HG03575 (cell line): ENCODE measurements around the gene C17orf107.
"Not testable (repeated sequence)": the region's sequence is repeated elsewhere in the genome, so short reads cannot be mapped to it uniquely, and the experiment has no call there.

Experiments used
- ATAC-seq: cut with Tn5 transposase; IDR thresholded peaks from one replicate; pipeline ENCODE4 v1.9.1; 2021; ENCODE audit not compliant: unreplicated experiment, insufficient number of reproducible peaks, low FRiP score; ENCODE audit errors: extremely low read depth

C17orf107 gene

DNA sequence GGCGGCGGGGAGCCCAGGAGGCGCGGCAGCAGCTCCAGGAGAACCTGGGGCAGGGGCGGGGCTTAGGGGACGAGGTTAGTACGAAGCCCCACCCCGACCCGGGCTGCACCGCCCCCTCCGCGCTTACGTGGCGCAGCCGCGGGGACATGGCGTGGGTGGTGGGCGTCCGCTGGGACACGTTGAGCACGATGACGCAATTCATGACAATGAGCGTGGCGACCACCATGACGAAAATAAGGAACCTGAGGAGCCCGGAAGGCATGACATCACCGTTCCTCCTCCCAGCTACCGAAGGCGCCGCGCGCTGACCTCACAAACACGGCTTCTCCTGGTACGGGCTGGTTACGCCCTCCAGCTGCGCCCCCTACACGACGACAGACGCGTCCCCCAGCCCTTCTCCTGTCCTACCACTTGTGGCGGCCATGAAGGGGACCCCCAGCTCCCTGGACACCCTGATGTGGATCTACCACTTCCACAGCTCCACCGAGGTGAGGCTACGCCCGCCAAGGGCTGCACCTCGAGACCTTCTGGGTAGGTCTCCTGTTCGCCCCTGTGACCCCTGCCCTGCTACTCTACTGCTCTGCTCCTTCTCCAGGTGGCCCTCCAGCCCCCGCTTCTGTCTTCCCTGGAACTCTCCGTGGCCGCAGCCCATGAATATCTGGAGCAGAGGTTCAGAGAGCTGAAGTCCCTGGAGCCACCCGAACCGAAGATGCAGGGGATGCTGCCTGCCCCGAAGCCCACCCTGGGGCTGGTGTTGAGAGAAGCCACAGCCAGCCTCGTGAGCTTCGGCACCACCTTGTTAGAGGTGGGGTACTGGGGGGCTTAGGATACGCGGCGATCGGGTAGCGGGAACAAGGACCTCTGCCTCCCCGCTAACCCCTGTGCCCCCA lies at the start of gene C17orf107:
Gene C17orf107, plus strand, starts transcription at position 196 of the 890 bp plus-strand sequence. Its CDS starts 227 bp downstream, at position 423.
- ATAC-seq: no peak

DNA sequence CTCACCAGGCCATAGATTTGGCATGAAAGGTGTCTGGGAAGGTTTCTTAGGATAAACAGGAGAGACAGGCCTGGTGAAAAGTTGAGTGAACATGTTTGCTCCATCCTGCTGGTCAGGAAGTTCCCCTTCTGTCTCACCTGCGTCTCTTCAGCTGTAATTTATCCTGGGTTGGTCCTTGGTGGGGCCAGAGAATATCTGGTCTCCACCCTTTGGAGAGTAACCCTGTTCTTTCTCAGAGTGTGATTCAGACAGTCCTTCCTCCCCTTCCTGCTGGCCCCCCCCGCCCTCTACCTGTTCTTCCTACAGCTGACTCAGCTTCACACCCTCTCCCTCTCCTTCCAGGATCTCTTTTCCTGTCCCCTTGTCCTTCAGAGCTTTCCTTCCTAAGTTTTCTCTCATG lies 49.1 kb upstream of the C17orf107 start:
- ATAC-seq: no peak

DNA sequence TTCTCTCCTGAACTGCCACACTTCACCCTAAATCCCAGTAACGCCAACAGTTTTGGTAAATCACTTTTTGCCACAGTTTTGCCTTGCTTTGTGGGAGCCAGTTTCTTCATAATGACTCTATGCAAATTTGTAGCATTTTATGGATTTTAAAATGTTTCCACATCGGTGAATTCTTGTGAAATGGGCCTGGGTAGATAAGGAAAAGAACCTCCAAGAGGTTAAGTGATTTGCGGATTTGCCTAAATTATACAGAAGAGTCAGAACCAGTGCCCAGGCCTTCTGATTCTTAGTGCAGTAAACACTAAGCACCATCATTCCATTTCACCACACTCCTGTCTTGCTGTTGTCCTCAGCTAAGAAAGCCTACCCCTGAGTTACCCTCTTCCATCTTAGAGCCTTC lies 48.3 kb upstream of the C17orf107 start:
- ATAC-seq: no peak

DNA sequence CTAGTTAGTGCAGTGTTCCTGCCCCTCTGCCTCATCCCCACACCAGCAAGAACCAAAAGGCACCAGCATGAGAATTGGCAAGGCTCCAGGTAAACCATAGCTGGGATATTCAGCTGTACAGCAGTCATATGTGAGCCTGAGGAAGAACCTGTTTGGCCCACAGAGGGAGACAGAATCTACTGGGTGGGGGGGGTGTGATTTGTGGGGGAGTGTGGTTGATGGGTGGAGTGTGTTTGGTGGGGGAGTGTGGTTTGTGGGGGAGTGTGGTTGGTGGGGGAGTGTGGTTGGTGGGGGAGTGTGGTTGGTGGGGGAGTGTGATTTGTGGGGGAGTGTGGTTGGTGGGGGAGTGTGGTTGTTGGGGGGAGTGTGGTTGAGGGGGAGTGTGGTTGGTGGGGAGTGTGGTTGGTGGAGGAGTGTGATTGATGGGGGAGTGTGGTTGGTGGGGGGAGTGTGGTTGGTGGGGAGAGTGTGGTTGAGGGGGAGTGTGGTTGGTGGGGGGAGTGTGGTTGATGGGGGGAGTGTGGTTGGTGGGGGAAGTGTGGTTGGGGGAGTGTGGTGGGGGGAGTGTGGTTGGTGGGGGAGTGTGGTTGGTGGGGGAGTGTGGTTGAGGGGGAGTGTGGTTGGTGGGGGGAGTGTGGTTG lies 46.6 kb upstream of the C17orf107 start:
- no peak for ATAC-seq

DNA sequence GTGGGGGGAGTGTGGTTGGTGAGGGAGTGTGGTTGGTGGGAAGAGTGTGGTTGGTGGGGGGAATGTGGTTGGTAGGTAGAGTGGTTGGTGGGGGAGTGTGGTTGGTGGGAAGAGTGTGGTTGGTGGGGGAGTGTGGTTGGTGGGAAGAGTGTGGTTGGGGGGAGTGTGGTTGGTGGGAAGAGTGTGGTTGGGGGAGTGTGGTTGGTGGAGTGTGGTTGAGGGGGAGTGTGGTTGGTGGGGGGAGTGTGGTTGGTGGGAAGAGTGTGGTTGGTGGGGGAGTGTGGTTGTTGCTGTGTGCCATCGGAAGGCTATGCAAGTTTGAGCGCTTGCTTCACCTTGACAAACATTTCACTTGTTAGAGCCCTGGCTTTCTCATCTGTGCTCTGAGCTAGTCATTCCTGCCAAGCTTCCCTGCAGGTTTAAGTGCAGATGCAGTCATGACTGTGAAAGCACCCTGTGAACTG lies 46.1 kb upstream of the C17orf107 start:
- ATAC-seq: no peak

DNA sequence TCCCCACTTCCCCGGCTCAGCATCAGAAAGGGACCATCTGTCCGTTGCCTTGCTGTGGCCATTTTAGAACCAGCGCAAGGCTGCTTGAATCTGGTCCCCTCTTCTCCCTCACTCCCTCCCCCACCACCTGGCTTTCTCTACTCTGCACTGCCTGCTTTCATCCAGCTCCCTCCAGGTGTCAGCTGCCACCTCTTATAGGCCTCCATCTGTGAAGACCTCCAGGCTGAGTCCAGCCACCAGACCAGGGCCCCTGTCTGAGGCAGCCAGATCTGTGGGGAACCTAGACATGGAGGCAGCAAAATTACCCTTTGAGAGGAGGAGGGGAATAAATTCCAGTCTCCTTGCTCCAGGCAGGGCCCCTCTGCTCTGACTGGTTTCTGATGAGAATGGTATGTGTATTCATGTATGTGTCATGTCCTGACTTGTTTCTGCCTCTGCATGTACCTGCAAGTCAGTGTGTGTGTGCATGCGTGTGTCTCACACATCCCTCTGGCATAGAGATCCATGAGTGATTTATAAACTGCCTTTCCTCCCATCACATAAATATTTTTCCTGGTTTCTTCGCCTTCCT lies 45.1 kb upstream of the C17orf107 start:
- ATAC-seq: no peak

DNA sequence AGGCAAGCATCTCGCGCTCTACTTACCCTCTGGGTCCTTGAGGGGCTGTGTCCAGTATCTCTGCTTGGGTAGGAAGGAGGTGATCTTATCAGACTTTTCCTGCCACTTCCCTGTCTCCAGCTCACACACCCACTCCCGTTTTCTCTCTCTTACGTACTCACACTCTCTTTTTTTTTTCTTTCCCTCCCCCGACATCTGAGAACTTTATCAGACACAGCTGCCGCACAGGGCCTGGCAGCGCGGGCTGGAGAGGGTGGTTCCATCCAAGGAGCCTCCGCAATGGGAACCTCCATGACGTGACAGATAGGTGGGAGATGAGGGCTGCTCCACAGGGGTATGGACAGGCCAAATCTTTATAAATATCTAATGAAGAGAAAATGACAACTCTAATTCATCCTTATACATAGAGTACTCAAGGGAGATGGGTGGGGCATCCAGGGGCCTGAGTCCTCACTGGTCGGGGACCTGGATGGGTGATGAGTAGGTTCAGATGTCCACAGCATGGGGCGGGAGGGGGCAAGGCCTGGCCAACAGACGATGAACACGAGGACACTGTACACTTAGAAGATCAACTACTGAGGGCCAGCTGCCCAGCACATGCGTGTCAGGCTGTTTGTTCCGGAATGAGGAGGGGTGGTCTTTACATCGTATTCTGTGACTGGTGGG lies 42.9 kb upstream of the C17orf107 start:
- no peak for ATAC-seq

DNA sequence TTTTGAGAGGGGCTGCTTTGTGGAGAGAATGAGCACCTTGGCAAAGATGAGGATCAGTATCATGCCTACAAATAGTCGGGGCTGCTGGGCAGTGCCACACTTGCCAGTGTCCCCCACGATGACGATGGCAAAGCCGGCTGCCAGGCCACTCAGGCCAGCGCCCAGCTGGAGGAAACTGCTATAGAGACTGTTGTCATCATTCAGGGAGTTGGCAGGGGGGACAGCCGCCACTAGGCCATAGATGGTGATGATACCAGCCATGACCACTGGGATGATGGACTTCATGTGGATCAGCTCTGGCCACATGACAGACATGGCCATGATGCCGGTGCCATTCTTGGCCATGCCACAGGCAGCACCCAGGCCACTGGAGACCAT lies 42.4 kb upstream of the C17orf107 start:
- ATAC-seq: no peak

DNA sequence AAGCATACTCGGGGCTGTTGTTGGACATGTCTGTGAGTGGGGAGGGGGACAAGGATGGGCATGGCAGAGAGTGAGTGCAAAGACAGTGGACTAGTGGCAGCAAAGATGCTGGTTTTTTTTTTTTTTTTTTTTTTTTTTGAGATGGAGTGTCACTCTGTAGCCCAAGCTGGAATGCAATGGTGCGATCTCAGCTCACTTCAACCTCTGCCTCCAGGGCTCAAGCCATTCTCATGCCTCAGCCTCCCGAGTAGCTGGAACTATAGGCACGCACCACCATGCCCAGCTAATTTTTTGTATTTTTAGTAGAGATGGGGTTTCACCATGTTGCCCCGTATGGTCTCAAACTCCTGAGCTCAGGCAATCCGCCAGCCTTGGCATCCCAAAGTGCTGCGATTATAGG lies 42.0 kb upstream of the C17orf107 start:
- not testable (repeated sequence) for ATAC-seq

DNA sequence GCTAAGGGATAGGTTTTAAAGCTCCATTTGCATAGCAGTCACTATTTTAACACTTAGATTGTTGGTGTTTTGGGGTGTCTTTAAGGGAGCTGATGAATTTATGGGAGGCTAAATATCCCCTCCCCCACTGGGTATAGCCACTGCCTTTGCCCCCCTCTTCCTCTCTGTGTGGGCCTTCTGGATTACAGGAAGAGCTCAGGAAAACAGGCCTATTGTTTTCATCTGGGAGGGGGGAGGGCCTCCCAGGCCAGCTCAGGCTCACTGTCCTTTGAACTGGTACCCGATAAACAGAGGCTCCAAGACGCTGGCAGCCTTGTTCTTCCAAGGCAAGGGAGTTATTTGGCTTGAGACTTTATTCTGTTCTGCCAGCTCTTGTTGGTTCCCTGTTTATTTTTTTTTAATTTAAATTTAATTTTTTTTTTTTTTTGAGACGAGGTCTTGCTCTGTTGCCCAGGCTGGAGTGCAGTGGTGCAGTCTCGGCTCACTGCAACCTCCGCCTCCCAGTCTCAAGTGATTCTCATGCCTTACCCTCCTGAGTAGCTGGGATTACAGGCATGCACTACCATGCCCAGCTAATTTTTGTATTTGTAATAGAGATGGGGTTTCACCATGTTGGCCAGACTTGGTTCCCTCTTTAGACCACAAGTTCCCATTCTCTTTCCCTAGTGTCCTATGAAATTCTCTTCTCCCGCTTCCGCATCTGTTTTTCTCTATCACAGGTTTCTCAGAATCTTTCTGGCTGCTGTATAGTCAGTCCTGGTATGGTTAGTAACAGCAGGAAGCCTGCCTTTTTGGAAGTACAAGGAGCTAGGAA lies 41.1 kb upstream of the C17orf107 start:
- ATAC-seq: no peak

DNA sequence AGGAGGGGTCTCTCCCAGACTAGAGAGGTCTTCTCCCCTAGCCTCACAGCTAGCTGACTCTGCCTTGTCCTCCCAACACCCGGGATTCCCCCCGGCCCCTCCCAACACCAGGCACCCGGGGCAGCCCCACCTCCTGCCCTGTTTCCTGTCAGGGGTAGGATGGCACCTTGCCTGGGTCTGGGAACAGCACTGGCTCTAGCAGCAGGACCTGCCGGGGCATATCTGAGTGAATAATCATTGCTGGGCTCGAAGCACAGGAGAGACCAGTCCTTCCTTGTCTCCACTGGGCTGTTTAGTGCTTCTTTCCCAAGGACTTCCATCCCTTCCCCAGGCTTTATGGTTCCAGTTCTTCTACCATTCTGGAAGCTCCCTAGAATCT lies 40.5 kb upstream of the C17orf107 start:
- ATAC-seq: no peak

DNA sequence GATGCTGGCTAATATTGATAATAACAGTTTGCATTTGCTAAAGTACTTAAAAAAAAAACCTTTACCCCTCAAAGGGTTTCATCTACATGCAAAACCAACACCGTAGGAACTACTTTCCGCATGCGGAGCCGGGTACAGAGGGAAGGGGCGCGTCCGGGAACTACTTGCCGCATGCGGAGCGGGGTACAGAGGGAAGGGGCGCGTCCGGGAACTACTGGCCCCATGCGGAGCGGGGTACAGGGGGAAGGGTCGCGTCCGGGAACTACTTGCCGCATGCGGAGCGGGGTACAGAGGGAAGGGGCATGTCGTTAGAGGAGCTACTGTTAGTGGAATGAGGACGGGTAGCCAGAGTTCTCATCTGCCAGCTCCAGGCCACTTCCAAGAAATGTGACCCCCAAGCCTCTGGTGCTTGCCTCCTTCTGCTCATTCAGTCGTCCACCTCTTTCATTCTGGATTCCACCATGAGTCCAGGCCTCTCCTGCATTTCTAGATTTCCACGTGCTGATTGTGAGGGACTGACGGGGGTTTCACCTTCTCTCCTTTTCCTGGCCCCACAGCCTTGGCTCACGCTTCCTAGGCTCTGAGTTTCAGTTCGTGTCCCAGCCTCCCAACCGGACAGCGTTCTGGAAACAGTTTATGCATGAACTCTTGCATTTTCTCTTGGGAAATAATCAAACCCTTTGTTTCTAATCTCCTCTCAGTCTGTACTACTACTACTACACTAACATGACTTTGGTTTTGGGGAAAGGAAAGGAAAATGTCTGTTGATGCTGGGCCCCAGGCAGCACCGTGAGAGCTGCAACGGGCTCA lies 39.3 kb upstream of the C17orf107 start:
- ATAC-seq: no peak

DNA sequence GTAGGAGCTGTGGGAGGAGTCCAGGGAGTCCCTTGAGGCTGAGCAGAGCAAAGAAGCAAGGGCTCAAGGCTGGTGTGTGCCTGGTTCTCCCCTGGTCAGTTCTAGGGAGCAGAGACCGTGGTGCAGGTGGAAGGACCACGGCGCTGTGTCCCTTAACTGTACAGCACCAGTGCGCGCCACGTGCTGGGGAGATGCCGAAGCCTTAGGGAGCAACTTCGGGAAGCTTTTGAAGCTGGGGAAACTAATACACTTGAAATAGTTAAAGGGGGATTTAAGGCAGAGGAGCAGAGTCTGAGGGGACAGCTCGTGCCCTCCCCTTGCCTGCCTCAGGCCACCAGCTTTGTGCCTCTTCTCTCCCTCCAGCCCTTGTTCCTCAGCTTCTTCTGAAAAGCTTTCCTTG lies 38.7 kb upstream of the C17orf107 start:
- no peak for ATAC-seq

DNA sequence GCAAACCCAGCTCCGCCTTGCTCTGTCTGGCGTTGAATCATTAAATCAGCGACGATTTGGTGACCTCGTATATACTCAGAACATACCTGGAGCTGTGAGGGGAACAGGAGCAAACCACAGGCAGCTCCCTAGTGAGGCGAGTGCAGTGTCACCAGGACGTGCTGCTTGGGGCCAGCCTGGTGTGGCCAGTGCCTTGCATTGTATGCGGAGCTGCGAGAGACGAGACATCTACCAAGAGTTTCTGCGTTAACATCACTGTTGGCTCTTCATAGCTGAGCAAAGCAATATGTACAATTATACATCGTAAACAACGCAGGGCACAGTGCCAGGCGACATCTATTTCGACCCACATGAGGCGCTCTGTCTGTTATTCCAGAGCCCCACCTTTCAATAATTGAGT lies 38.3 kb upstream of the C17orf107 start:
- ATAC-seq: no peak

DNA sequence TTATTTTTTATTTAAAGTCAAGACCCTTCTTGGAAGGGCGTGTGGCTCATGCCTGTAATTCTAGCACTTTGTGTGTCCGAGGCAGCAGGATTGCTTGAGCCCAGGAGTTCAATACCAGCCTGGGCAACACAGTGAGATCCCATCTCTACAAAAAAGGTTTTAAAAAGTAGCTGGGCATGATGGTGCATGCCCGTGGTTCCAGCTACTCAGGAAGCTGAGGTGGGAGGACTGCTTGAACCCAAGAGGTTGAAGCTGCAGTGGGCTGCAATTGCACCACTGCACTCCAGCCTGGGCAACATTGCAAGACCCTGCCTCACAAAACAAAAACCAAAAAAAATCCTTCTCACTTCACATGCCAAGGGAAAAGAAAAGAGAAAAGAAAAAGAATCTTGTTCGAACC lies 36.6 kb upstream of the C17orf107 start:
- no peak for ATAC-seq

DNA sequence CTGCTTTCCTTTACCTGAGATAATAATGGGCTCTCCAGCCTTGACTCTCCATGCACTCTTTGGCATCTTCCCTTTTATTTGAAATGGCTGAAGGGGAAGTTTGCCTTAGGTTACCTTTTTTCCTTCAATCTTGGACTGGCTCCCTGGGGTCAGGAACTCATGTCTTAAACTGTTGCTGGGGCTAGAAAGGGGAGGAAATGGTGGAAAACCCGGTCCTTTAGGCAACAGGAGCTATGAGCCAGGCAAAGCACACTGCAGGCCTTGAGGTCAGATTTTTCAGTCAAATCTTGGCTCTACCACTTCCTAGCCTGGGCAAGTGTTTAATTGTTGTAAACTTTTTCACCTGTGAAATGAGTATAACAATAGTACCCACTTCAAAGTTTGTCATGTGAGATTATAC lies 36.0 kb upstream of the C17orf107 start:
- ATAC-seq: no peak

DNA sequence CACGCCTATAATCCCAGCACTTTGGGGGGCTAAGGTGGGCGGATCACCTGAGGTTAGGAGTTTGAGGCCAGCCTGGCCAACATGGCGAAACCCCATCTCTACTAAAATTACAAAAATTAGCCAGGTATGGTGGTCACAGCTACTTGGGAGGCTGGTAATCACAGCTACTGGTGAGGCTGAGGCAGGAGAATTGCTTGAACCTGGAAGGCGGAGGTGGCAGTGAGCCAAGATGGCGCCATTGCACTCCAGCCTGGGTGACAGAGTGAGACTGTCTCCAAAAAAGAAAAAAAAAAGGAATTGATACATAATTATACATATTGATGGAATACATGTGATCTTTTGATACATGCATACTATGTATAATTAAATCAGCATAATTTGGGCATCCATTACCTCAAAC lies 31.8 kb upstream of the C17orf107 start:
- not testable (repeated sequence) for ATAC-seq
